ENCODE data around the gene ATP10A.

Gene ATP10A

DNA sequence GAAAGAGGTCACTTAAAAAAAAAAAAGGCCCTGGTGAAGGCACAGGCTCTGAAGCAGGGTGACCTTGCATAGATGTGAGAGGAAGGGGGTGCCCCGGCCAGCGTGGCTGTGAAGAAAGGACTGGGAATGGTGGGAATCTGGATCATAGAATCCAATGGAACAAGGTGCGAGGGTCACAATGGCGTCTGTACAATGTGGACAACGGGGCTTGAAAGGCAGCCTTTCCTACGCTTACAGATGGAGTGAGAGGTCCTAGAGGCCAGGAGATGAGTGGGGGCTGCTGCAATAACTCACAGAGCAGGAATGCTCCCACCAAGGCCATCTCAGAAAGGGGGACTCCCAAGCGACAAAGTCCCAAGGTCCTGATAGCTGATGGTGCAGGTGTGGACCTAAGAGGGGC lies 162.2 kb downstream of the ATP10A start:
- ATAC-seq (no peak), DNase-seq (no peak)

DNA sequence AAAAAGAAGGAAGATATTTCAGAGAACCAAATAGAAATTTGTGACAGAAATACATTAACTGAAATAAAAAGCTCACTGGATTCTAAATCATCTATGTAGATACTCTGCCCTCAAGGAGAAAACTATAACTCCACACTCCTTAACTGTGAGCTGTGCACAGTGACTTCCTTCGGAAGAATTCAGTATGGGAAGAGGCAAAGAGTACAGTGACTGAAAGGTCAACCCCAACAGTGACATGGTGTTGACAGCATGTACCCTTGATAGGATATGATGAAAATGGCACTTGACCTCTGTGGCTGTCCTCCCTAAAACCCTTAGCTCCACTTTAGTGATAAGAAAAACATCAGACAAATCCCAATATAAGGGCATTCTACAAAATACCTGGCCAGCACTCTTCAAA lies 165.5 kb downstream of the ATP10A start:
- DNase-seq (no peak), ATAC-seq (no peak)

DNA sequence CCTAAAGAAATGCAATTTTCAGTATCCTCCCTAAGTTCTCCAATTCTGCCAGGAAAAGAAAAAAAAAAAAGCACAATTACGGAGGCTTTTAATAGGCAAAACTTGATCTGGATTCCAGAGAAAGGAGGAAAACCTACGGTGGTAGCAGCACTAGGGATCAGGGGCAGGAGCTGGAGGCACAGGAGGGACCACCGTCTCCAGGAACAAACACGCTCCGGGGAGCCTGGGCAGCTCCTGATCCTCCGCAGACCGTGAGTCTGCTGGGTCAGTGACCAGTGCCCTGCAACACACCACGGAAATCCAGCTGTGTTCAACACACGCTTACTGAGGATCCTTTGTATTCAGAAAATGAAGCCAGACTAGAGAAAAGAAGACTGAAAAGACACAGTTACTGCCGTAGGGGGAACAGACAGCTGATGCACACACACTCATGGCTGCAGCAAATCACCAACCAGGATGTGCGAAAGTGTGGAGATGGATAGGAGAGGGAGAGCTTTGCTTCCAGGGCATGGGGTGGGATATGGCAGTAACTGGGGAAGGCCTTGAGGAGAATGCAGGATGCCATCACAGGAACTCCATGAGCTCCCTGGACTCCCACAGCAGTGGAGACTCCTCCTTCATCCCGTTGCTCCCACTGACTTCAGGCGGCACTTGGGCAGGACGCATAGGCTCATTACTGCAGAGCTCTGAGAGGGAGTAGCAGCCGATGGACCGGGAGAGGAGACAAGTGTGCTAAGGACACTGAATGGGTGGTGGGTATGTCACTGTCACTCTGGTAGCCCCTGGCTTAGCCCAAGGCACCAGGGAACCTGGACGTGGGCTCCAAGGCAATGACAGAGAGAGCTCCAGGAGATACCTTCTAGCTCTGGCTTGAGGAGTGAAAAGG lies 167.0 kb downstream of the ATP10A start:
- ATAC-seq (no peak), DNase-seq (no peak)

- no peak for DNase-seq
Measured at GRCh38 chr15:25694823-25695312, 168.3 kb downstream of the ATP10A start.

DNA sequence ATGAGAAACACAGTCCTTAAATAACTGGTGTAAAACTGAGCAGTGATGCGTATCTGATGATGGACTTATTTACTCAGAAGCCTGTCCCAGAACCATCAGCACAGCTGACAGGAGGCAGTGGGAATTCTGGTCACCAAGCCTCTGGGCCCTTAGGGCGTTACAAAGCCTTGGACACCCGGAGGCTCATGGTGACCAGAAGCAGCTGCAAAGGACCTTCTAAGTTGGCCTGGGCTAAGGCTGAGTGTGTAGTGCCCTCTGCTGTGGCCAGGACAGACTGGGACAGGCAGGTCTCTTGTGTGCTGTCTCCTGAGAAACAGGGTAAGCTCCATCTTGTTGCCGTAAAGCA lies 168.9 kb downstream of the ATP10A start:
- no peak for ATAC-seq
- no peak for DNase-seq

More at GRCh38 chr15:25694823-25695312, 168.3 kb downstream of the ATP10A start:
- ATAC-seq: no peak

DNA sequence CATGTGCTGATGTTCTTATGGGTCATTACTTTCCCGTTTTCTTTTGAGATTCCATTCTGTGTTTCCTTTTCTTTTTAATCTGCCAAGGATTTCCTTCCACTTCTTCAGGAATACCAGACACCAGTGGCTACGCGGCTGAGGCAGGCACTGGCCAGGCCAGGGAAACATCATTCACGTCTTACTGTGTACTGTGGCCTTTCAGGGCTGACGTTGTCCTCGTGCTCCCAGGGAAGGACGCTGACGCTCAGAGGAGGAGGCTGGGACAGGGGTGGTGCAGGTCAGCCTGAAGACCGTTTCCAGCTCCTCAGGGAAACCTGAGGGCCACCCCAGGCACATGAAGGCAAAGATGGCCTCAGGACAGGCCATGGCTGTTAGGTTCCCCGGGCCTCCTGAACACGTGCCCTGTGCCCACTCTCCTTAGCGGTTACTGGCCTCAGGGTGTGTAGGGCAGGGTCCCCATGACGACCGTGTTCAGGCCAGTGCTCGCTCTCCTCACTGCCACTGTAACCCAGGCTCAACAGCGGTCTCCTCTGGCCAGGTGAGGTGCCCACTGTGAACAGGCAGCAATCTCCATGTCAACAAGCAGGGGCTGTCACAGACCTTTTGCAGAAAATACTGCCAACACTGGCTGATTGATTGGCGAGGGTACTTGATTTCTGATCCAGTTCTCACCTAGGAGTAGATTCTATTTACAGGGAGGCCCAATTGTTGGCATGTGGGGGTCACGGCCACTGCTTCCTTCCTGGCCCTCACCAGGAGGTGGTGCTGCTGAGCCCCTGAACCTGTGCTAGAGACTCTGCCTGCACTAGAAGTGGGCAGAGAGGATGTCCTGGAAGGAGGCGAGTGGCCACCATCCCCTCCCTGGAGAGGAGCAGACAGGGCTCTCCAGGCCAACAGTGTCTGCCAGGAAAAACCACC lies 169.5 kb downstream of the ATP10A start:
- ATAC-seq: no peak
- DNase-seq: peak; percentile 54

- DNase-seq (no peak), ATAC-seq (no peak)
Measured at GRCh38 chr15:25691544-25692430, 171.3 kb downstream of the ATP10A start.

DNA sequence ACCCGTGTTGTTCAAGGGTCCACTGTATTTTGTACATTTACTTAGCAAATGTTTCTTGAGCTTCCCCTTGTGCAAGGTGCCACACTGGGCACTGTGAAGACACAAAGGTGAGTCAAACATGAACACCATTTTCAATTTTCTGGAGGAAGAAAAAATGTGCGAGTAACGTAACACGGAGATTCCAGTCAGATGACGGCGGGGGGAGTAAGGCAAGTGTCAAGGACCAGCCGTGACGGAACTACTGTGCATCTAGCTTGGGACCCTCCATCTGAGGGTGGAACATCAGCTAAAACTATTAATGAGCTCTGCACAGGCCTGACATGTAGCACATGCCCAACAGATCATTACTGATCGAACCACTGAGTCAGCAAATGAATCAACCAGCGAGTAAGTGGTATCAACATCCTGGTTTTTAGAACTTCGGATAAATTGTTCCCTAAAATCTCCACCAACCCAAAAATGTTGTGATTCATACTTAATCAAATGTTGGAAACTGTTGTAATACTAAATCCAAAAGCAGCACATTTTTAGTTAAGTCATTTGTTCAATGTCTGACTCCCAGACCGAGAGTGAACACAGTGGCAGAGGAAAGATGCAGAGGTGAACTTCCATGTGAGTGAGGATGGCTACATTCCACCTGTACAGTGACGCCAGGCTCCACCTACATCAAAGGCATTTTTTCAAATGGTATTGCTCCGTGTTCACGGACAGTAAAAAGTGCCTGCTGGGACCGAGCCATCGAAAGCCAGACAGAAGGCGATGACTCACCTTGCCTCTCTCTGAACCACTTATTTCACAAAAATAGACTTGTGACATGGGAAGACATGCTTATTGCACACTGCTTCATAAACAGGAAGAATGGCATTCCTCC lies 172.2 kb downstream of the ATP10A start:
- DNase-seq: no peak
- no peak for ATAC-seq

- ATAC-seq: peak; percentile 15
- DNase-seq: no peak
Measured at GRCh38 chr15:25689592-25689991, 173.5 kb downstream of the ATP10A start.

DNA sequence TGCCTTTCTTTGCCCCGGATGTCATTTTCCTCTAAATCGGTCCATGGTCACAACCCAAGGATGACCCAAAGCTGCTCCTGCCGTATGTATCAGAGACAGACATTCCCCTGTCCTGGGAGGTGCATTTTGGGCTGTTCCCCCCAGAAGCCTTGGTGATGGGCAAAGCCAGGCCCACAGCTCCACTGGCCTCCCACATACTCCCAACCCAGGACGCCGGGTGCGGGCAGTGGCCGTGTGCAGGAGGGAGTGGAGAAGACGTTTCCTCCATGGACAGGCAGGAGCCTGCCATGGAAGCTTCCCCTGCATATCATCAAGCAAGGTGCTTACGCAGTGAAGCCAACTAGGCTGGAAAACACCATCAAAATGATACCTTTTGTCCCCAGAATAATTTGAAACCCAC lies 175.0 kb downstream of the ATP10A start:
- no peak for ATAC-seq
- no peak for DNase-seq

- no peak for DNase-seq
- ATAC-seq: no peak
Measured at GRCh38 chr15:25687689-25688088, 175.4 kb downstream of the ATP10A start.

DNA sequence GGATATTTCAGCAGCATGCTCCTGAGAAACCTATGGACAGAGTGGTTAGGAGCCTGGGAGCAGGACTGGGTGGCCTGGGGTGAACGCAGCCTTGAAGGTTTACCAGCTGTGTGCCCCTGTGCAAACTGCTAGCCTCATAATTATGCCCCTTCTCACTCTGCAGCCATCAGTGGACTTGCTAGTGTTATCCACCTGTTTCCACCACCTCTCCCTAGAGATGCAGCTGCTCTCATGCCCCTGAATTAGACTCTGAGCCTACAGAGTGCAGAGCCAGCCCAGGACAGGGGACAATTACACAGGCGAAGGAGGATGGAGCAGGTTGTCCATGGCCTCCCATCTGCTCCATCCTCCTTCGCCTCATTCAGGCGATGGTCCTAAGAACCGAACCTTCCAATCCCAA lies 175.9 kb downstream of the ATP10A start:
- DNase-seq: no peak
- no peak for ATAC-seq

- DNase-seq (no peak), ATAC-seq (no peak)
Measured at GRCh38 chr15:25686780-25687179, 176.3 kb downstream of the ATP10A start.

- ATAC-seq (no peak), DNase-seq (no peak)
Measured at GRCh38 chr15:25684521-25685431, 178.4 kb downstream of the ATP10A start.

DNA sequence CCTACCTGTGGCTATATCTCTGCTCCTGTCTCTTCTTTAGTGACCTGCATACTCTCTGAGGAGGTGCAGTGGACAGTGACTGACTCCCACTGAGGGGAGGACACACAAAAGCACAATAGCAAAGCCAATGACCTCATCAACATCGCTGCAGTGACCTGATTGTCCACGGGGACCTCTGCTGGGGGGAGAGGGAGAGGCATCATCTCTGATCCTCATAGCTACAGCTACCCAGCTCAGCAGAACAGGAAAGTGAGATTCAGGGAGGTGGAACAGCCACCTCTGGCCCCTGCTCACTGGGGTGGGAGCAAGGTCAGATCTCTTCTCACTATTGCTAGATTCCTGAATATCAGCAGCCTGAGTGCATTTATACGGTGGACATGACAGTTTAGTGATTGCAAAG lies 179.2 kb downstream of the ATP10A start:
- DNase-seq (no peak), ATAC-seq (no peak)

- DNase-seq: no peak
Measured at GRCh38 chr15:25683415-25683814, 179.7 kb downstream of the ATP10A start.

DNA sequence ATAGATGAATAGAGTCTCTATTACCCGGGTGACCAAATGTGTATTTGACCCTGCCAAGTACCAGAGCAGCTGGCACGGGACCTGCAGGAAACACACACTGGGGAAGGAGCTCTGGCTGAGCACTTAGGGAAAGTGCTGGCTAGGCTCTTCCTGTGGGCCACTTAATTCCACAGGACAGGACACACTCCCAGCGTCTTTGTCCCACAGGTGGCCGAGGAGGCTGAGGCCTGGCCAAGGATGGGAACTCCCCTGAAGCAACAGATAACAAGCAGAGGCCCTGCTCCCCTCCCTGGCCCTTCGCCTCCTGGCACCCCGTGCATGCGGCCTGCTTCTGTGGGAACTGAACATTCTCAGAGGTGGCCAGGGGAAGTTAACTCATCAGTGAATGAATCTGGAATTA lies 180.8 kb downstream of the ATP10A start:
- no peak for ATAC-seq

More at GRCh38 chr15:25683415-25683814, 179.7 kb downstream of the ATP10A start:
- no peak for ATAC-seq

DNA sequence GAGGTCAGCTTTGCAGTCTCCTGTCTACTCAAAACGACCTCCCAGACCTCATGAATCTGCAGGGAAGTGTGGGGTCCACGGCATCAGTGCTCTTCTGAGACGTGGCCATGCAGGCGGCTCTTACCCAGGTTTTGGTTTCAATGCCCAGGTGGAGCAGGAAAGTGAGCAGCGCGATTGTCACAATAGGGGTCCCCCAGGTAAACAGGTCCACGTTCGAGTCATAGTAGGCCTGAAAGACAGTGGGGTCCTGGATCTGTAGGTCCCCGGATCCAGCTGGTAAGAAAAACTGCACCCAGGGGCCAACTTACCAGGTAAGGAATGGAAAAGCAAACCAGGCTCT lies 182.5 kb downstream of the ATP10A start:
- ATAC-seq (no peak), DNase-seq (no peak)

More for the DNA sequence above, 180.8 kb downstream of the ATP10A start:
- no peak for DNase-seq

DNA sequence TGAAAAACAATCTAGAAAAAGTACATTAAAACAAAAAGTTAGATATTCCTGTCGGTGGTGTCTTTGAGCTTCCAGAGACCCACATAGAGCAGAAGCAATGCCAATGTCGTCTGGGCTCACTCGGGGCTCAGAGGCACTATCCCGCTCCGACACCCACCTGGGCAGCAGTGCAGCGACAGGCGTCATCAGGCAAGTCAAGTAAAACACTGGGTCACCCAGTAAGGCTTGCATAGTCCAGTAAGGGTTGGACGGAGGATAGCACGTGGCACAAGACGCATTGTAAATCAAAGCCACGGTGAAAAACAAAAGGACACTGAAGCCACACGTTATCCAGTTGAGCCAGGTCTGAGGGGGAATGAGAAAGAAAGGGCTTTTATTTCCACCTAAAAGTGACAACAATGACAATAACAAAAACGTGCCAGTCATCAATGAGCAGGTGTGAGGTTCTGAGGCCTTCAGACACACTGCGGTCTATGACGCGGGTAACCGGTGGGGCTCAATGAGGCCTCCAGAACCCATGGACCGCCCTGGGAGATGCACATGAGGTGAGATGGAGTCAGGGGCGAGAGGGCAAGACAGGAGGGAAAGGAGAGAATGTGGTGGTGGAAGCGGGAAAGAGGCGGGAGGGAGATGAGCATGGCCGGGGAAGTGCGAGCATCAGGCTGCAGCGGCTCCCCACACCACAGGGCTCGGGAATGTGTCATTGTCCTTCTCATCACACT lies 183.0 kb downstream of the ATP10A start:
- ATAC-seq (no peak), DNase-seq (no peak)
